GM19372 (cell line): Measurements from ENCODE around the gene LRP1B.

Experiments
- ATAC-seq: cut with Tn5 transposase; IDR thresholded peaks from one replicate; pipeline ENCODE4 v1.9.1; 2021; ENCODE audit warnings: mild to moderate bottlenecking, low read depth, moderate library complexity; ENCODE audit not compliant: unreplicated experiment

Gene LRP1B

DNA sequence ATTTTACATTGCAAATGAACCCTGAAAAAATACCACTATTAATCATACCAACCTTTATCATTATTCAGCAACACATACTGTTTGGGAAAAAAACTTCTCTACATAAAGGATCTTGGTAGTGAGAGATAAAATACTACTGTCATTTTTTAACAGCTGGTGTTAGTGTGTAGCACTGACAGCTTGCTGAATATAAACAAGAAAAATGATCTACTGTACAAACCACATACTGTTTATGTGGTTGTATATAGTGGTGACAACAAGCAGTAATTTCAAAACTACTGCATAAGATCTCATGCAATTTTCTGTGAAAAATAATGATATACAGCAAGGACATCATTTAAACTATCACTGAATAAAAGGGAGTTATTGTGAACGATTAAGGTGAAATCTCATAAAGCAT lies 601.2 kb downstream of the LRP1B start:
- no peak for ATAC-seq

DNA sequence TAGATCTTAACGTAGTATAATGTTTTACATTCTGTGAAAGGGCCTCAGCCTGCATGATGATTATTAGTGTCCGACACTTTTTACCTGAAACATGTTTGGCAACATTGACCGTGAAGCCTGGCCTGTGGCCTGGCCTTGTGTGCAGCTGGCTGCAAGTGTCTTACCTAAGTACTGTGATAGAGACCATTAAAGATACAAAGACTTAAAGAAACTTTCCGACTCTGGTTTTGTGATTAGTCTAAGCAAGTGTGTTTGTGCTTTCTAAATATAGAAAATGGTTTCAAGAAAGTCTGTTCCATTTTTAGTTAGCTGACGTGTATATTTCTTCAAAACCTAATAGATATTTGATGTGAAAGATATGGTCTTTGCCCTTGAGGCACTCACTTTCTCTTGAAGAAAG lies 601.8 kb downstream of the LRP1B start:
- ATAC-seq: no peak

DNA sequence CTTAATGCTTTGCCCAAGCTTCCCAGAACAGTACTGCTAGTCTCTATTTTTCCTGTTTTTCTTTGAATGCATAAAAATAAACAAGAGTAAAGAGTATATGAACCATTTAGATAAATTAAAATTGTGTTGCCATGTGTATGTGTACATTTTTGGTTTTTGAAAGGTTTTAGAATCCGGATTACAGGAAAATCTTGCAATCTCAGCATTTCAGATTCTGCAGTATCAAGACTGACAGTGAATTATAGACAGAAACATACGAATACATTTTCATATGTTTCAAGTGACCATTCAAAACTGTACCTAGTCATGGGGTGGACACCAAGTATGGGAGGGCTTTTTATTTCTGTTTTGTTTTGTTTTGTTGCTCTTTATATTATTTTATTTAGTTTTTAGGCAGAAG lies 604.1 kb downstream of the LRP1B start:
- ATAC-seq: no peak

DNA sequence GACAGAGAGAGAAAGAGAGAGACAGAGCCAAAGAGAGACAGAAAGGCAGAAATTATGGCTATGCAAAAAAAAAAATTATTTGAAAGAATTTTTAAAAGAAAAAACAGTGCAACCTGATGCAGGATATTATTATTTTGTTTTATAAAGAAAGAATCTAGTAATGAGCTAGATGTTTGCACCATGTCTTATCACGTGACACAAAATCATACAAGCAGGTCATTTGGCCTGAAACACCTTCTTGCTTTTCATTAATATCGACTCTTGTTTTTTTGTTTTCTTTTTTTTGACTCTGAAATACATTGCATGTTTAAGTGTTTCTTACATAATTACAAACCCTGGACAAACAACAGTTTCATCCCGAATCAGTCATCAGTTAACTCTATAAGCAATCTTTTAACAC lies 606.0 kb downstream of the LRP1B start:
- no peak for ATAC-seq

GRCh38 chr2:141523199-141523598 lies 607.6 kb downstream of the LRP1B start:
- ATAC-seq: no peak

GRCh38 chr2:141522702-141523101 lies 608.1 kb downstream of the LRP1B start:
- ATAC-seq: no peak

DNA sequence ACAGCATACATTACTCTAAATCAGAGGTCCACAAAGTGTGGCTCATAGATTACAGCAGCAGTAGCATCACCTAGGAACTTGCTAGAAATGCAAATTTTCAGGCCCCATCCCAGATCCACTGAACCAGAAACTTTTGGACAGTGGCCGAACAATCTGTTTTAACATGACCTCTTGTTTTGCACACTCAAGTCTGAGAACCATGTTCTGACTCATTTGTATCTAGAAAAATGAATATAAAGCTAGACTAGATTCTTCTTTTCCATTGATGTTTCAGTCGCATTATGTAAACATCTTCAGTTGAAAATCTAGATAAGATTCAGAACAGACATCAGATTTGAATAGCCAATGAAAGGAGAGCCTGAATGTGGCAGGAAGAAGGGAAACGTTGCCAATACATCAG lies 608.8 kb downstream of the LRP1B start:
- peak; percentile 53 for ATAC-seq

DNA sequence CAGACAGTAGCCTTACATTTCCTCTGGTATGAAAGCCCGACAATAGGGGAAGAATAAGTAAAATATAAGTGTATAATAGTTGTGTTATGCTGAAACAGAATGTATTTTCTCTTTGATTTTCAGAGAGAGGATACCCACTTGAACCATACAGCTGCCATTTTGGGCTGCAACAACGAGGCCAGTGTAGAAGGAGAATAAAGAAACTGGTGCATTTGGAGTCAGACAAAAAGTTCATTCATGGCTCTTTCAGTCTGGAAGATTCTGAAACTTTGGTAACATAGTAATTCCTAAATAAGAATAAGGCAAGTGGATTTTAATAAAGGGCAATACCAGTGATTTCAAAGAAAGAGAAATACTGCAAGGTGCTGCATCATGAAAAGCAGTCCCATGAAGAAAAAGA lies 610.9 kb downstream of the LRP1B start:
- no peak for ATAC-seq

DNA sequence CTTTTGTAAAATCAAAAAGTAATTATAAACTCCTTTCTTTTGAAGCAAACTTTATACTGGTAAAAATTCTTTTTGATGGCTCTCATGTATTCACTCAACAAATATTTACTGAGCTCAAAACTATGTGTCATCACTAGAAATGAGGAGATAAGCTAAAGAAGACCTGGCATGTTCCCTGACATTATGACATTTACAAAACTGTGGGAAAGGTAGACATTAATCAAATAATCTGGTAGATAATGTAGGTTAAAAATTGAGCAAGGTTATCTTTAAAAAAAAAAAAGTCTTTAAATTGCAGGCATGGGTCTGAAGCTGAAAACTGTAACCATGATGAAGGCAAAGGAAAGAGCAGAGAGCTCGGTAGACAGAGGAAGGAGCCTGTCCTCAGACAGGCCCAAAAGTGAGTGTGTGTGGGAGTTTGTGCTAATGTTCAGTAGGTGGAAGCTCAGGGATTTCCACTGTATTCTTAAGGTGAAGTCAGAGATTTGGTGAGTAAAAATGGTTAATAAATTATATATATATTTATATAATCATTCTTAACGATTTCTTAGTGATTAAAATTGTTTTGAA lies 612.9 kb downstream of the LRP1B start:
- ATAC-seq: no peak

DNA sequence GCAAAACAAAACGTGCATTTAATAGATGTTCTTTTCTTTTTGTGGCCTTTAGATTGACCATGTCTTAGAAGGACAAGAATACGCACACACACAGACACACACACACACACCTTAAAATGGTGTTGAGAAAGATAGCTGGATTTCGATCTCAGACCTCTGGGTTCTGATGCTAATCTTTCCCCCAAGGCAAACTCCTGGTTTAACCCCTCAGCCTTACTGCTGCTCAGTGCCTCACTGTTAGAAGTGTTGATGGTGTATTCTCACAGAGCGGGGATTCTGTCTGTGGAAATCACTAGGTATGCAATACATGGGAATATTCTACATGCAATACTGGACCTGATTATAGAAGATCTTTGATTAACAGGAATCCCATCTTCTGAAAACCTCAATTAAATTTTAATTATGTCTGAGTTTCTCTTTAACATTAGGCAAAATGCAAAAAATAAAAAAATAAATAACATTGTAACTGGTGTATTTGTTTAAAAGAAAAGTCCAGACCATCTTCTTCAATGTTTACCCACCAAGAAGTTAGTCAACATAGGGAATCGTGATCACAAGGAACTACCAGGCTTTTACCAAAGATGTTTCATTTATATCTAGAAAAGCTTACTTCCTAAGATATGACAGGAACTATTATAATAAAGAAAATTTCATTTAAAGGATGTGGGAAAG lies 613.5 kb downstream of the LRP1B start:
- no peak for ATAC-seq

GRCh38 chr2:141515931-141516330 lies 614.9 kb downstream of the LRP1B start:
- no peak for ATAC-seq

DNA sequence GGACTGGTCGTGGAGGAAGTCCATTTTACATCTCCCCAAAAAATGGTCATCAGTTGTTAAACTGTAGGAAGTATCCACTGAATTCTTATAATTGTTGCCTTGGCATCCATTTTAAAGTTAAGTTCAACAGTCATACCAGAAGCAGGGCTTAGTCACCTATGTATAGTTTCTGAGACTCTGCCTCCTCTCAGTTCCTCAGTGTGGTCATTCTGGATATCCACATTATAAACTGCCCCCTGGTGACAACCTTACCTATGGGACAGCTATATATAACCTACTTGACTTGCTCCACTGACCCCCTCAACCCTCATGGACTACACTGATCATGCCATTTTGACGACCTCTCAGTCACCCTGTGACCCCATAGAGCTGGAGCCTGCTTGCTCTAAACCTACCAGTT lies 617.0 kb downstream of the LRP1B start:
- peak; percentile 97 for ATAC-seq

GRCh38 chr2:141508806-141509595 lies 621.8 kb downstream of the LRP1B start:
- ATAC-seq: no peak

GRCh38 chr2:141508086-141508752 lies 622.6 kb downstream of the LRP1B start:
- ATAC-seq: no peak

GRCh38 chr2:141506135-141506534 lies 624.7 kb downstream of the LRP1B start:
- ATAC-seq: no peak

DNA sequence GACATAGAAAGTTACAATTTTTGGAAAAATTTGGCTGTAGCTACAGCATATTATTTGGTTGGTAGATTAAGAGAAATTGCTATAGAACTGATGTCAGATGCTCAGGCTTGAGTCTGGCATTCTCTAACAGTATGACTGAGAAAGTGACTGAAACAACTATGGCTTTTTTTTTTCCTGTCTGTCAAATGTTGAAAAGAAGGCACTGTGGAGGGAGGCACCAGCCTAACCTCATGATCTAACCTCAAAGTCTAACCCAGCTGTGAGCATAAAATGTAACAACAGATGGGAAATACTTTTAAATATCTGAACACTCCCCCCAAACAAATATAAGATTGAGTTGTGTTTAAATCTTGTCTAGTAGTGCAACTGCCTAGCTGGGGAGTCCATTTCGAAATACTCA lies 629.1 kb downstream of the LRP1B start:
- ATAC-seq: no peak

- no peak for ATAC-seq
Measured at GRCh38 chr2:141499123-141499522, 631.7 kb downstream of the LRP1B start.

DNA sequence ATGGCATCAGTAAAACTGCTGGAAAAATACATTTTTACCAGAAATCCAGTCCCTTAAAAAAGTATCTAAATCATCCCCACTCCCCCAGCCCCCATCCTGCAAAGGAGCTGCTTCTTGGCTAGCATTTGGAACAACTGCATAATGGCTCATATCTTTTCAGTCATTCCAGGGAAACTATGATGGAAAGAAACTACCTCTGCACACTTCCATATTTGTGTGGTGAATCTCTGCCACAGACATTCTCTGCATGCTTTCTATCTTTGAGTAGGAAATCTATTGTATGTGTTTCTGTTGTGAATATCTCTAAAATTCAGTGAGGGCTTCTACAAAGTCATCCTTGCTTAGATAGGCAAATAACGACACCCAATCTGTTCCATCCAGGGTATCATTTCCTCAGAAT lies 632.3 kb downstream of the LRP1B start:
- no peak for ATAC-seq

DNA sequence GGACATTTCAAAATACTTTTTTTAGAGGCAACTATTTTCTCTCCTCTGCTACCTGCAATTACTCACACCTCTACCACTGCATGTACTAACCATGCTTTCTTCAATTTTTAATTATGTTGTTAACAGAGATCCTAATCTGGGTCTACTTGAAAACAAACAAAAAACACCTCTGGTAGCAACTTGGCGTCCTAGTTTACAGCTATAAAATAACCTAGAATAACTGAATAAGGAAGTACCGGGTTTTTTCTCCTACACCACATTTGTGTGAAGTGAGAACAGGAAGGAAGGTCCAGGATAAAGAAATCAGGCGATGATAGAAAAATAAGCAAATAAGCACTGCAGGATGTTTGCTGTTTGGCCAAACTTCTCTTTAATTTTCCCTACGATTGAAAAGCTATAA lies 633.5 kb downstream of the LRP1B start:
- no peak for ATAC-seq

DNA sequence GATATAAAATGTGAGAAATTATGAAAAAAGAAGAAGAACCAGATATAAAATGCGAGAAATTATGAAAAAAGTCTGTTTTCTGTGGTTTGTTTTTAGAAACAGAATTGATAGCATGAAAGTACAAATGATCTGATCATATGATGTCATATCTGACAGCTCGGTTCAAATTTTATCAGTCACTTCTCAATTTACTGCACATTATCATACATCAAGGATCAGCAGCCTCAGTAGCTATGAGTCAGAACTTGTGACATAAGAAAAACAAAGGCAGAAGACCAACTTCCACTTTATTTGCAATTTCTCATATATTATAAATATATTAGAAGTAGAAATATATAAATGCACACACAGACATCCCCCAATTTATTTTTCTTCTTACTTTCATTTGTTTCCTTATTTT lies 634.0 kb downstream of the LRP1B start:
- ATAC-seq: no peak

DNA sequence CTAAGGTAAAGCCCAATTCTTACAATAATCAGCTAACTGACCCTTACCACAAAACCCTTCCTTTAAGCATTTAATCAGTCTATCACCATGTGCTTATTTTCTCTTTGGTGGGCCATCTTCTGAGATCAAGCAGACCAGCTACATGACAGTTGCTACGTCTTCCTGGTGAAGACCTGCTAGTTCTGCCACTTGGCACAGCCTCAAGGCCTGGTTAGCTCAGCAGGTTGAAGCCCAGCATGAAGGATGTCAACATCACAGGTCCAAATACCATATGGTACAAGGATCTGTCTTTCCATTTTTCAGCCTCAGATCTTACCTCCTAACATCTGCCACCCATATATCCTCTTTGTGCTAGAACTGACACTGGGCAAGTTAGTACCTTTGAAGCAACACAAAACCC lies 636.9 kb downstream of the LRP1B start:
- no peak for ATAC-seq
